Activated naive CD4-positive, alpha-beta T cell treated with anti-CD3 and anti-CD28 coated beads for 36 hours (primary cell): ENCODE measurements around the gene CIAO2A. TPM values are rescaled to one million over a fixed set of nuclear protein-coding genes. Genes with fewer than 3 reads are reported as not detected.
"Not testable (repeated sequence)": the region's sequence is repeated elsewhere in the genome, so short reads cannot be mapped to it uniquely, and the experiment has no call there.

Experiments
- CTCF ChIA-PET: fragments of 350-600 bp; sonication (Branson Sonifier 250); formaldehyde crosslinking; loops from one replicate; lab custom pipeline; 2021; ENCODE audit warnings: antibody characterized with exemption; lab: Charles Lee
- DNase-seq: peaks from one replicate; pipeline ENCODE4 v3.0.0-alpha.2; 2020
- H3K27ac Mint-ChIP-seq: one replicate; pipeline ENCODE4 v1.8.0; 2021; ENCODE audit warnings: mild to moderate bottlenecking, mixed read lengths
- H3K27me3 Mint-ChIP-seq: one replicate; pipeline ENCODE4 v1.8.0; 2021; ENCODE audit warnings: low read depth, mixed read lengths
- H3K36me3 Mint-ChIP-seq: one replicate; pipeline ENCODE4 v1.8.0; 2021; ENCODE audit warnings: low read depth, mixed read lengths
- H3K4me1 Mint-ChIP-seq: one replicate; pipeline ENCODE4 v1.8.0; 2021; ENCODE audit warnings: low read depth, mixed read lengths
- H3K4me3 Mint-ChIP-seq: one replicate; pipeline ENCODE4 v1.8.0; 2021; ENCODE audit warnings: mild to moderate bottlenecking, moderate library complexity, mixed read lengths
- H3K9me3 Mint-ChIP-seq: one replicate; pipeline ENCODE4 v1.8.0; 2021; ENCODE audit warnings: mixed read lengths
- intact Hi-C: fragments of 100-400 bp; cut with micrococcal nuclease; formaldehyde crosslinking; loops from one replicate; pipeline ENCODE4 v1.15.1; 2023
- total RNA-seq, 2 experiments: library from RNA; stranded (reverse); gene quantifications; one replicate each; pipeline ENCODE4 v1.2.3, GENCODE V29; 2021

CIAO2A gene
- total RNA-seq, 2 experiments from 2014 or later, result 105 TPM

DNA sequence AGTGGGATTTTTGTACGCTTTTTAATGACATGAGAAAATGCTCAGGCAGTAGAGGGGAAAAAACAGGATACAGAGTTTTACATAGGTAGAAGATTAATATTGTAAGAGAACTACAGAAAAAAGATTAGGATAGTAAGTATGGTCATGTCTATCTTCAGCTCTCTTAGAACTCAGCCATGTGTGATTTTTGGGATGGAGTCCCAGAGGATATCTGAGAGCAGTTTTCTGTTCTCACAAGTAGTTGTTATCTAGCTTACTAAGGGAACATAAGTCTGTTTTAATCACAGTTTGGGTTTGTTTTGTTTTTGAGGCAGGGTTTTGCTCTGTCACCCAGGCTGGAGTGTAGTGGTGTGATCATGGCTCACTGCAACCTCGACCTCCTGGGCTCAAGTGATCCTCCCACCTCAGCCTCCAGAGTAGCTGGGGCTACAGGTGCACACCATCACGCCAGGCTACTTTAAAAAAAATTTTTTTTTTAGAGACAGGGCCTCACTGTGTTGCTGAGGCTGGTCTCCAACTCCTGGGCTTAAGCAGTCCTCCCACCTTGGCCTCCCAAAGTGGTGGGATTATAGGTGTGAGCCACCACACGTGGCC lies 16.6 kb upstream of the CIAO2A start:
- CTCF ChIA-PET, result interaction anchor here (2.0 kb wide), 1 partner anchor 44 kb away, joined by 6 read pairs; no protein-coding TSS in a partner anchor
- H3K4me3 Mint-ChIP-seq, DNase-seq, H3K9me3 Mint-ChIP-seq, H3K27ac Mint-ChIP-seq, intact Hi-C loops, H3K27me3 Mint-ChIP-seq: not testable (repeated sequence)
- peaks cover 14% of the 10 kb centered on the region for H3K36me3 Mint-ChIP-seq
- peaks cover 50% of the 10 kb centered on the region for H3K4me1 Mint-ChIP-seq

- DNase-seq, result no peak
- H3K4me1 Mint-ChIP-seq, result peaks cover 55% of the 10 kb centered on the region
- no peak overlapping the region for H3K4me3 Mint-ChIP-seq
- no peaks in the 10 kb centered on the region for H3K9me3 Mint-ChIP-seq
- CTCF ChIA-PET, result interaction anchor here (1.0 to 2.0 kb wide), 2 partner anchors 41 to 47 kb away, joined by 4 to 7 read pairs; no protein-coding TSS in a partner anchor
- no peaks in the 10 kb centered on the region for H3K27me3 Mint-ChIP-seq
- peaks cover 4% of the 10 kb centered on the region for H3K36me3 Mint-ChIP-seq
- intact Hi-C loops, result no loop called here
- no peak overlapping the region for H3K27ac Mint-ChIP-seq
These were observed 13.7 kb upstream of the CIAO2A start for GRCh38 chr15:64107337-64107736.

- H3K9me3 Mint-ChIP-seq, result no peaks in the 10 kb centered on the region
- intact Hi-C loops, result no loop called here
- DNase-seq, result no peak
- H3K27me3 Mint-ChIP-seq, result no peaks in the 10 kb centered on the region
- peaks cover 52% of the 10 kb centered on the region for H3K4me1 Mint-ChIP-seq
- H3K4me3 Mint-ChIP-seq, result no peak overlapping the region
- CTCF ChIA-PET, result interaction anchor here (0.6 to 1.4 kb wide), 4 partner anchors 49 to 841 kb away, joined by 3 to 5 read pairs (median 4); no protein-coding TSS in a partner anchor
- no peak overlapping the region for H3K27ac Mint-ChIP-seq
- peaks cover 3% of the 10 kb centered on the region for H3K36me3 Mint-ChIP-seq
These were observed 11.6 kb upstream of the CIAO2A start for GRCh38 chr15:64105113-64105704.

- intact Hi-C loops, result no loop called here
These were observed 8.9 kb upstream of the CIAO2A start for GRCh38 chr15:64102497-64102896.

GRCh38 chr15:64100958-64101357 lies 7.3 kb upstream of the CIAO2A start:
- intact Hi-C loops, result no loop called here
- Mint-ChIP-seq H3K27ac (no peak overlapping the region), H3K4me3 (no peak overlapping the region), H3K36me3 (peaks cover 3% of the 10 kb centered on the region), H3K27me3 (no peaks in the 10 kb centered on the region), H3K9me3 (no peaks in the 10 kb centered on the region), H3K4me1 (peaks cover 63% of the 10 kb centered on the region)
- DNase-seq, result no peak
- CTCF ChIA-PET, result interaction anchor here (0.7 kb wide), 1 partner anchor 35 kb away, joined by 3 read pairs; no protein-coding TSS in a partner anchor

More at GRCh38 chr15:64102497-64102896, 8.9 kb upstream of the CIAO2A start:
- CTCF ChIA-PET, result no interaction called here
- H3K4me3 Mint-ChIP-seq, result no peak overlapping the region
- H3K4me1 Mint-ChIP-seq, result peaks cover 59% of the 10 kb centered on the region
- DNase-seq, result no peak
- H3K36me3 Mint-ChIP-seq, result peaks cover 3% of the 10 kb centered on the region
- H3K9me3 Mint-ChIP-seq, result no peaks in the 10 kb centered on the region
- no peaks in the 10 kb centered on the region for H3K27me3 Mint-ChIP-seq
- H3K27ac Mint-ChIP-seq, result no peak overlapping the region

DNA sequence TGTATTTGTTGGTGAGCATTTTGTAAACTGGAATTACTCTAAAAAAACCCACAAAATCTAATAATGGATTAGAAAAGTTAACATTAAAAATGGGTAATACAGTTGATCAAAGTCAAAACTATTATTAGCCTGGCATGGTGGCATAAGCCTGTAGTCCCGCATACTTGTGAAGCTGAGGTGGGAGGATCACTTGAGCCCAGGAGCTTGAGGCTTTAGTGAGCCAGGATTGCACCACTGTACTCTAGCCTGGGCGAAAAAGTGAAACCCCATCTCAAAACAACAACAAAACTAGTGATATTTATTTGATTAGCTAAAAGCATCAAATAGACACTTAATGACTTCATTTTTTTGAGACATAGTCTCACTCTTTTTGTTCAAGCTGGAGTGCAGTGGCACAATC lies 5.7 kb upstream of the CIAO2A start:
- DNase-seq, result no peak
- H3K4me3 Mint-ChIP-seq, result no peak overlapping the region
- H3K27me3 Mint-ChIP-seq, result no peaks in the 10 kb centered on the region
- H3K4me1 Mint-ChIP-seq, result peaks cover 70% of the 10 kb centered on the region
- CTCF ChIA-PET, result interaction anchor here (0.6 to 1.0 kb wide), 2 partner anchors 54 to 556 kb away, joined by 3 read pairs; no protein-coding TSS in a partner anchor
- H3K36me3 Mint-ChIP-seq, result peaks cover 4% of the 10 kb centered on the region
- H3K9me3 Mint-ChIP-seq, result no peaks in the 10 kb centered on the region
- intact Hi-C loops, result loop anchor here (10.0 kb wide), 1 partner anchor 255 kb away; the partner anchor contains the start of gene CSNK1G1
- H3K27ac Mint-ChIP-seq, result no peak overlapping the region

DNA sequence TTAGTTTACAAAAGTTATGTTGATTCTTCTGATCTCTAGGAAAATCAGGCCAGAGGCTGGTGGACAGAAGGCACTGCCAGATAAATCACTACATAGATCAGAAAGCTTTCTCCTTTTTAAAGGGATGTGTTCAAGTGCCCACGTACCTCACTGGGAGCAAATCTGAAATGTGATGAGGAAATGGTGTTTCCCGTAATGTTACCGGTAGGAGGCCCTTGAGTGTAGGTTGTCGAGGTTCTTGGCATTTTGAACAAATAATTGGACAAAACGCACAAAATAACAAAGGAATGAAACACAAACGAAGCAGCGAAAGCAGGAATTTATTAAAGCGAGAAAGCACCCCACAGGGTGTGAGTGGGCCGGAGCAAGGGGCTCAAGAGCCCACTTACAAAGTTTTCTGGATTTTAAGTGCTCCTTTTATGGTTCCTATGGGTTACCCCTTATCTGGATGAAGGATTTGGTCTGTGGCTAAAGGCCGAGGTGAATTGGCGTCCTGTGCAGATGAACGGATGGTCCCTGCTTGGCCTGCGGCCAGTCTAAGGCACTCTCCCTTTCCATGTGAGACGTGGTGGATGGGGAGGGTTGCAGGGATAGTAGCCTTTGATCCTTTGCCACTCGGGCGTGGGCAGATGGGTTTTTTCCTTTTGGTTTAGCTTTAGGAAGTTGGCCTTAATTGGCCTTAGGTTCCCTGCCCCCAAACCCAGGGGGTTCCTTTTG lies 3.2 kb upstream of the CIAO2A start:
- CTCF ChIA-PET, result interaction anchor here (1.2 to 1.6 kb wide), 3 partner anchors 22 to 56 kb away, joined by 4 to 6 read pairs (median 4); no protein-coding TSS in a partner anchor
- peak overlapping the region; percentile 97 for H3K27ac Mint-ChIP-seq
- intact Hi-C loops, result loop anchor here (10.0 kb wide), 1 partner anchor 258 kb away; the partner anchor contains the start of gene CSNK1G1
- peak overlapping the region; percentile 98 for H3K4me3 Mint-ChIP-seq
- H3K27me3 Mint-ChIP-seq, result no peaks in the 10 kb centered on the region
- peaks cover 72% of the 10 kb centered on the region for H3K4me1 Mint-ChIP-seq
- peak; percentile 11 for DNase-seq
- H3K9me3 Mint-ChIP-seq, result no peaks in the 10 kb centered on the region
- H3K36me3 Mint-ChIP-seq, result peaks cover 6% of the 10 kb centered on the region

DNA sequence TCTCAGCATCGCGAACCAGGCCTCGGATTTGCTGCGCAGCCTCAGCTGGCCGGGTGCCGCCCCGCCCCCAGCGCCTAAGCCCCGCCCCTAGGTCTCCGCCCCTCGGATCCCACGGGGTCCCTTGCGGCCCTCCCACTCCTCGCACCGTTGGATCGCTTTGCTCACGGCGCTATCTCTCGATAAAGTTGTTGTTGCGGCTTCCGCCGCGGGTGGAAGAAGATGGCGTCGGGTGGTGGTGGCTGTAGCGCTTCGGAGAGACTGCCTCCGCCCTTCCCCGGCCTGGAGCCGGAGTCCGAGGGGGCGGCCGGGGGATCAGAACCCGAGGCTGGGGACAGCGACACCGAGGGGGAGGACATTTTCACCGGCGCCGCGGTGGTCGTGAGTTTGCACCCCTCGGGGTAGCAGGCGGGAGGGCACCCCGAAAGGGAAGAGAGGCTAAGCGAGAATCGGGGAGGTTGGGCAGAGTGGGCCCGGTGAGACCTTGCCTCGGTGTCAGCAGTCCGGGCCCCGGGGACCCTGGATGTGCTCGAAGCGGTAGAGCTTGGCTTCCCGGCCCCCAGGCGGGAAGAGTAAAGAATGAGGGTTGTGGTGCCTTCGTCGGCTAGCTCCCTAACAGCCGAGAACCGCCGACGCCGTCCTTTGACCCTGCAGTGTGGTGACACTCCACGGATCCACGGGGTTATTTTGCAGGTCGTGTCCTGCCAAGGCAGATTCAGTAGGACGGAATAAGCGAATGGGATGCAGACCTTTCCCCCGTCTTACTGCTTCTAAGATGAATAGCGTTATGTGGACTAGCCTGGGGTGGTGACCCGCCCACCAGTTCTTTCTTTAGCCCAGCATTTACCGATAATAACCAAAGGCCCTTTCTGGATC lies 2.4 kb upstream of the CIAO2A start, which contains the start of gene SNX1:
SNX1 (plus strand) TSS at position 188 of the 873 bp plus-strand sequence; CDS start at position 220, 32 bp downstream.
- Mint-ChIP-seq H3K27ac (peak within 1 kb of the TSS; percentile 97), H3K27me3 (no peaks in the 10 kb centered on the region), H3K36me3 (peaks cover 6% of the 10 kb centered on the region), H3K4me3 (peak within 1 kb of the TSS; percentile 98), H3K4me1 (peaks cover 67% of the 10 kb centered on the region), H3K9me3 (no peaks in the 10 kb centered on the region)
- peak; percentile 98 for DNase-seq
- CTCF ChIA-PET, result interaction anchor here (1.5 kb wide), 1 partner anchor 57 kb away, joined by 4 read pairs; no protein-coding TSS in a partner anchor
- intact Hi-C loops, result loop anchor here (10.0 kb wide), 1 partner anchor 259 kb away; the partner anchor contains the start of gene CSNK1G1

GRCh38 chr15:64095431-64095794 lies 1.8 kb upstream of the CIAO2A start:
- no peaks in the 10 kb centered on the region for H3K9me3 Mint-ChIP-seq
- H3K36me3 Mint-ChIP-seq, result peaks cover 6% of the 10 kb centered on the region
- CTCF ChIA-PET, result interaction anchor here (0.5 to 1.5 kb wide), 2 partner anchors 58 to 604 kb away, joined by 4 read pairs; no protein-coding TSS in a partner anchor
- H3K27ac Mint-ChIP-seq, result peak overlapping the region; percentile 97
- no peak for DNase-seq
- peak overlapping the region; percentile 98 for H3K4me3 Mint-ChIP-seq
- intact Hi-C loops, result loop anchor here (10.0 kb wide), 1 partner anchor 259 kb away; the partner anchor contains the start of gene CSNK1G1
- peaks cover 66% of the 10 kb centered on the region for H3K4me1 Mint-ChIP-seq
- no peaks in the 10 kb centered on the region for H3K27me3 Mint-ChIP-seq

DNA sequence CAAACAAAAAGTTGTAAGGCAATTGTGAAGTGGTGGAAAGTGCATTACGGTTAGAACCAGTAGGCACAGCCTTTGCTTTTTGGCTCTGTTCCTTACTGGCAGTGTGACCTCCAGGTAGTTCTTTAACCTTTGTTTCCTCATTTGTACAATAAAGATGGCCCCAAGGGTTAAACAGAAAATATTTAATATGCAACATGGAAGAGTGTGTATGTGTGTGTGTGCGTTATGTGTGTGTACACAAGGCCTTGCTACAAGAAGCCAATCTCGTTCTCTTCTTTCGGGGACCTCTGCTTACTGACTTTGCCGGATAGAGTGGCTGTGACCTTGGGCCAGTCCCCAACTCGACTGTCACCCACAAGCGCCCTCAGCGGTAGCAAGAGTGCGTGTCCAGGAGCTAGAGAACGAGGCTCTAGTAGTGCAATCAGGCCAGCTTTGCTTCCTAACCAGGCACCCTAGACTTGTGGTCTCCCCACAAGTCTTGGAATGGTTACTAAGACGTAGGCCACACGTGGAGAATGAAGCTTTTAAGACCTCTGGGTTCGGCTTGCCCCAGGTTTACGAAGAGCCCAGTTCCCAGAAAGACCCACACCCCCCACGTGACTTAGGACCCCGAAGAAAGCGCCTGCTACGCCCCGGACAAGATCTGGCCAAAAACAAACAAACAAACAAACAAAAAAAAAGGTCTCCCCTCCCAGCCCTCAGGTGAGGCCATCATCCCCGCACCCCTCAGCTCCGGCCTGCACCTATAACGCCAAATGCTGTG lies 593 bp downstream of the CIAO2A start:
- H3K9me3 Mint-ChIP-seq, result no peaks in the 10 kb centered on the region
- CTCF ChIA-PET, result interaction anchor here (0.6 to 2.5 kb wide), 7 partner anchors 21 to 493 kb away, joined by 3 to 10 read pairs (median 3); no protein-coding TSS in a partner anchor
- peak overlapping the region; percentile 98 for H3K4me3 Mint-ChIP-seq
- H3K36me3 Mint-ChIP-seq, result peaks cover 16% of the 10 kb centered on the region
- intact Hi-C loops, result loop anchor here (1.0 to 10.0 kb wide), 5 partner anchors 60 to 901 kb away; partner anchors contain the start of genes CSNK1G1 and PCLAF
- peaks cover 58% of the 10 kb centered on the region for H3K4me1 Mint-ChIP-seq
- peak; percentile 67 for DNase-seq
- H3K27me3 Mint-ChIP-seq, result no peaks in the 10 kb centered on the region
- peak overlapping the region; percentile 97 for H3K27ac Mint-ChIP-seq
